Fibroblast of skin of left biceps (primary cell): Measurements from ENCODE around the gene GOSR1.
"Not testable (repeated sequence)": the region's sequence is repeated elsewhere in the genome, so short reads cannot be mapped to it uniquely, and the experiment has no call there.

Source experiments
- DNase-seq, 2 experiments: peaks; one replicate each; pipeline ENCODE4 v3.0.0-alpha.2; 2013; ENCODE audit warnings: low read depth in 2 of 2

Gene GOSR1

GRCh38 chr17:30561766-30562165 lies 84.6 kb downstream of the GOSR1 start:
- DNase-seq = not testable (repeated sequence)

DNA sequence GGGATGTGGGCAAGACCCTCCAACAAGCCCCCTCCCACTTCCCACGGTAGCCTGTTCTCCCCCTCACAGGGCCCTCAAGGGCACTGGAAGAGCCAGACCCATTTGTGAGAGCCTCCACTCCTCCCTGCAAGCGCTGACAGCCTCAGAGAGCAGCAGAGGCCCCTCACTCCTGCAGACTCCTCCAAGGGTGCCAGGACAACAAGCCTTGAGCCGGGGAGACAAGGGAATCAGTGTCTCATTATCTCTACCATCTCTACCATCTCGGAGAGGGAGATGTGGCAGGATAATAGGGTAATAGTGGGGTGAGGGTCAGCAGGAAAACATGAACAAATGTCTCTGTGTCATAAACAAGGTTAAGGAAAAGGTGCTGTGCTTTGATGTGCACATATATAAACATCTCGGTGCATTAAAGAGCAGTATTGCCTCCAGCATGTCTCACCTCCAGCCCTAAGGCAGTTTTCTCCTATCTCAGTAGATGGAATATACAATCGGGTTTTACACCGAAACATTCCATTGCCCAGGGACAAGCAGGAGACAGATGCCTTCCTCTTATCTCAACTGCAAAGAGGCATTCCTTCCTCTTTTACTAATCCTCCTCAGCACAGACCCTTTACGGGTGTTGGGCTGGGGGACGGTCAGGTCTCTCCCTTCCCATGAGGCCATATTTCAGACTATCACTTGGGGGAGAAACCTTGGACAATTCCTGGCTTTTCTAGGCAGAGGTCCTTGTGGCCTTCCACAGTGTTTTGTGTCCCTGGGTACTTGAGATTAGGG lies 86.1 kb downstream of the GOSR1 start:
- DNase-seq = not testable (repeated sequence)

DNA sequence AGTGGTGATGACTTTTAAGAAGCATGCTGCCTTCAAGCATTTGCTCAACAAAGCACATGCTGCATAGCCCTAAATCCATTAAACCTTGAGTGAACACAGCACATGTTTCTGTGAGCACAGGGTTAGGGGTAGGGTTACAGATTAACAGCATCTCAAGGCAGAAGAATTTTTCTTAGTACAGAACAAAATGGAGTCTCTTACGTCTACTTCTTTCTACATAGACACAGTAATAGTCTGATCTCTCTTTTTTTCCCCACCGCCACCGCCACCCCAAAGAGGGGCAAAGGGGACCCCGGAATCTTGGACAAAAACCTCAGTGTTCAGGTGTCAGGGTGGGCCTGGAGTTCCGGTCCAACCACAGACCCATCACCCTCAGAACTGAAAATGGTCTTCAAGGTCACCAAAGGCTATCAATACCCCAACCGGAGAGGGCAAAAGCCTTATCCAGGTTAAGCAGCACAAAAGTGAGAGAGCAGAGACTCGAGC lies 86.7 kb downstream of the GOSR1 start:
- DNase-seq = not testable (repeated sequence)

- not testable (repeated sequence) for DNase-seq
Measured at GRCh38 chr17:30564422-30565072, 87.3 kb downstream of the GOSR1 start.

GRCh38 chr17:30565073-30565935 lies 88.1 kb downstream of the GOSR1 start:
- no peak for DNase-seq

- DNase-seq = not testable (repeated sequence)
Measured at GRCh38 chr17:30566104-30566503, 88.9 kb downstream of the GOSR1 start.

GRCh38 chr17:30566516-30567225 lies 89.5 kb downstream of the GOSR1 start:
- DNase-seq = not testable (repeated sequence)

- DNase-seq = no peak
Measured at GRCh38 chr17:30567231-30568116, 90.3 kb downstream of the GOSR1 start.

- DNase-seq = no peak
Measured at GRCh38 chr17:30568117-30568430, 90.9 kb downstream of the GOSR1 start.

- not testable (repeated sequence) for DNase-seq
Measured at GRCh38 chr17:30569531-30570175, 92.4 kb downstream of the GOSR1 start.

- DNase-seq = no peak
Measured at GRCh38 chr17:30570191-30570590, 93.0 kb downstream of the GOSR1 start.

DNA sequence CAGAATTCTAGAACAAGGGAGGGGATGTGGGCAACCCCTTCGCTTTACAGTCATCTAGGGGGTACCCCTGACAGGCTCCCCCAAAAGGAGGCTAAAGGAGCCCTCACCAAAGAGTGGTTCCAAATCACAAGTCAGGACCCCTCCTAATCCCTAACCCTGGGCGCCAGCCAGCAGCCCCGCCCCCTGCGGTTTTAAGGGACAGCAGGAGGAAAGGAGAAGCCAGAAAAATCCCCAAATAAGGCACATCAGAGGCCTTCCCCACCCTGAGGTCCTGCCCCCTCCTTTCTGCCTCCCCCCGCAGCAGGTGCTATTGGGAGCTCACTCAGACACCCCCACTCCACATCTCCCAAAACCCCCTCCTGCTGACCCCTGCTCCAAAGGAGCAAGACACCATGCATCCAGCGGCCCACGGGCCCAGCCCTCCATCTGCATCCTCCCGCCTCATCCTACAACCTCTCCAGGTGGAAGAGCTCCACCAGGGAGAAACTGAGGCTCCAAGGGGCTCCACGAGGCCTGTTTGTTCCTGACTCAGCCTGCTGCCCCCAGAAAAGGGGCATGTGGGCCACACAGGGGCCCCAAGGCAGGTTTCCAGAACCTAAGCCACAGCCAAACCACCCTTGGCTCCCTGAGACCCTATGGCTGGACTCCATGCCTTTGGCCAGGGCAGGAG lies 93.5 kb downstream of the GOSR1 start:
- DNase-seq = no peak

GRCh38 chr17:30571404-30571803 lies 94.2 kb downstream of the GOSR1 start:
- DNase-seq = not testable (repeated sequence)

DNA sequence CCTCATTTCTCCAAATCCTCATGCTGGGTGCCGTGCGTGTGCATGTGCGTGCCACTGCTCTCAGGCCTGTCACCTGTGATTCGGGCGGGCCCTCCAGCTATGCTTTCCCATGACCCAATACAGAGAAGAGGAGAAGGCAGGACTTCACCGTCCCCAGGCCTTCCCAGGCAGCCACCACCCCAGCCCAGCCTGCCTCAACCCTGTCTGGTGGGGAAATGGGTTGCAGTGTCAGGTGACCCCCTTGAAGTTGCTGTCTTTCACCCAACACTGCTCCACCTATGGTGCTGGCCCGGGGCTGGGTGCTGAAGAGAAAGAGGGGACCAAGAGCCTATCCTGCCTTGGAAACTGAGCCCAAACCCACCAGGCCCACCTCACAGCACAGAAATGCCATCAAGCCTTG lies 94.7 kb downstream of the GOSR1 start:
- DNase-seq = no peak

- not testable (repeated sequence) for DNase-seq
Measured at GRCh38 chr17:30572651-30573554, 95.7 kb downstream of the GOSR1 start.

GRCh38 chr17:30573603-30574175 lies 96.5 kb downstream of the GOSR1 start:
- no peak for DNase-seq

- DNase-seq = not testable (repeated sequence)
Measured at GRCh38 chr17:30574309-30574708, 97.1 kb downstream of the GOSR1 start.

DNA sequence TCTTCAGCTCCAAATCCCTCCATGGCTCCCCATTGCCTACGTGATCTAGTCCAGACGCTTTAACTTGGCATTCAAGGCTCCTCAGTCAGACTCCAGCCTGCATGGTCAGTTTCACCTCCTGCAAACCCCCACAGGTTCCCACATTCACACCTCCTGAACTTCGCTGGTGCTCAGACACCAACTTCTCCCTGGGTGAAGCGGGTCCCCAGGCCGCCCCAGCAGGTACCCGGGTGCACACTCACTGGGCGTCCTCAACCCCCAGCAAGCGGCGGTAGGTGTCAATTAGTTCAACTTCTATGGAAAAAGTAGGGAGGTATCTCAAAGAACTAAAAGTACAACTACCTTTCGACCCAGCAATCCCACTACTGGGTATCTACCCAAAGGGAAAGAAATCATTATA lies 97.6 kb downstream of the GOSR1 start:
- not testable (repeated sequence) for DNase-seq
